GM21737 (cell line): ENCODE measurements around the gene WBP1.
"Not testable (repeated sequence)": the region's sequence is repeated elsewhere in the genome, so short reads cannot be mapped to it uniquely, and the experiment has no call there.

Source experiments
- ATAC-seq: cut with Tn5 transposase; IDR thresholded peaks from one replicate; pipeline ENCODE4 v1.9.1; 2021; ENCODE audit warnings: mild to moderate bottlenecking, moderate library complexity; ENCODE audit not compliant: unreplicated experiment

The WBP1 gene

GRCh38 chr2:74448771-74449170, 9.5 kb upstream of the WBP1 start:
- ATAC-seq = no peak

DNA sequence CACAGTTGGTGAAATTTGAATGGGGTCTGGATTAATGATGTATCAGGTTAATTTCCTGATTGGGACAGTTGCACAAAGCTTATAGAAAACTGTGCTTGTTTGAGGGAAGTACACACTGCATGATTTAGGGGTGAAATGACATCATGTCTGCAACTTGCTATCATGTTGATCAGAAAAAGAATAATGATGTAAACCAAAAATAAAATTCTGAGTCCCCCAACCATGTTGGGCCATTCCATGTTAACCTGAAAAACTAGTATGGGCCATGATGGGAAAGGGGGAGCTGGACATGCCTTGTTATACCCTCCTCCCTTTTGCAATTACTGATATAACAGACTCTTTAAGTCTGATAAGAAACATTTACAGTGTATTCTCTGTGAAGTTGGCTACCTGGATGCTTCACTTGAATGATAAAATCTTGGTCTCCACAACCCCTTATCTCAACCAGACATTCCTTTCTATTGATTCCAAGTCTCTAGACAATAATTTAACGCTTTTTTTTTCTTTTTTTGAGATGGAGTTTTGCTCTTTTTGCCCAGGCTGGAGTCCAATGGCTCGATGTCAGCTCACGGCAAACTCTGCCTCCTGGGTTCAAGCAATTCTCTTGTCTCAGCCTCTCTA, 7.6 kb upstream of the WBP1 start:
- no peak for ATAC-seq

- ATAC-seq = peak; percentile 46
These were observed 3.4 kb upstream of the WBP1 start, which contains the start of gene INO80B for GRCh38 chr2:74454654-74455511. TSS of gene INO80B (plus strand) at chr2:74455087. CDS start at chr2:74455117, 30 bp downstream.

- ATAC-seq = no peak
These were observed 1.1 kb upstream of the WBP1 start for GRCh38 chr2:74457129-74457548.

GRCh38 chr2:74457549-74458131, 598 bp upstream of the WBP1 start:
- peak; percentile 35 for ATAC-seq

DNA sequence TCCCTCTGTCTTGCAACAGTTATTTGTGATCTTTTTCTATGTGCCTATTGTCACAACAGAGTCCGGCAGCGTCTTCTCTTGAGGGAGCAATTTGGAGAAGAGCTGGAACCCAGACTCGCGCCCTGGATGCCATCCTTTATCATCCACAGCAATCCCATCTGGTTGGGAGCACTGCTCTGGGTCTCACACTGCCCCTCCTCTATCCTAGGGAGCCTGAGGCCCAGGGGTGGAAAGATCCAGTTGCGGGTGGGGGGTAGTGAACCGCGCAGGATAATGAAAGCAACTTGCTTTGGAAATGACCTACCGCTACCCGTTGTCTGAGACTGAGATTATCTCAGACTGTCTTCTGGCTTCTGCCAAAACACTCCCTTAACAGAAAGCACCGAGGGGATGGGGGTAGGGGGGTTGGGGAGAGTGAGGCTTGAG, 713 bp downstream of the WBP1 start:
- ATAC-seq = no peak

DNA sequence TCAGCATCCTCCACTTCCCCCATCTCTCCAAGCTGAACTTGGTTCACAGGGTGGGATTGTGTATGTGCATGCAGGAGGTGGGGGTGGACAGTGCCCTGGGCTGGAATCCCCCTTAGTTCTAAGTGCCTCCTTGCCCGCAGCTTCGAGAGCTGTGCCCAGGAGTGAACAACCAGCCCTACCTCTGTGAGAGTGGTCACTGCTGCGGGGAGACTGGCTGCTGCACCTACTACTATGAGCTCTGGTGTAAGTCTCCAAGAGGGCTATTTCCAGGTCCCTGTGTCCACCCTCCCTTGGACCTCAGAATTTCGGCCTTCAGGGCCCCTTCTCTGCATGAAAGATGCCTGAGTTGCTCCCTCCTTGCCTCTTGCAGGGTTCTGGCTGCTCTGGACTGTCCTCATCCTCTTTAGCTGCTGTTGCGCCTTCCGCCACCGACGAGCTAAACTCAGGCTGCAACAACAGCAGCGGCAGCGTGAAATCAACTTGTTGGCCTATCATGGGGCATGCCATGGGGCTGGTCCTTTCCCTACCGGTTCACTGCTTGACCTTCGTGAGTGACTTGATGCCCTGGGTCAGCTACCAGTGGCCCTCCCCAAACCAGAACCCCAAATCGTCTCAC, 1.4 kb downstream of the WBP1 start:
- not testable (repeated sequence) for ATAC-seq

DNA sequence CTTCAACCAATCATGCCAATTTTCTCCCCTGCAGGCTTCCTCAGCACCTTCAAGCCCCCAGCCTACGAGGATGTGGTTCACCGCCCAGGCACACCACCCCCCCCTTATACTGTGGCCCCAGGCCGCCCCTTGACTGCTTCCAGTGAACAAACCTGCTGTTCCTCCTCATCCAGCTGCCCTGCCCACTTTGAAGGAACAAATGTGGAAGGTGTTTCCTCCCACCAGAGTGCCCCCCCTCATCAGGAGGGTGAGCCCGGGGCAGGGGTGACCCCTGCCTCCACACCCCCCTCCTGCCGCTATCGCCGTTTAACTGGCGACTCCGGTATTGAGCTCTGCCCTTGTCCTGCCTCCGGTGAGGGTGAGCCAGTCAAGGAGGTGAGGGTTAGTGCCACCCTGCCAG, 1.9 kb downstream of the WBP1 start:
- ATAC-seq = not testable (repeated sequence)

- no peak for ATAC-seq
These were observed 3.2 kb downstream of the WBP1 start for GRCh38 chr2:74461187-74462053.

DNA sequence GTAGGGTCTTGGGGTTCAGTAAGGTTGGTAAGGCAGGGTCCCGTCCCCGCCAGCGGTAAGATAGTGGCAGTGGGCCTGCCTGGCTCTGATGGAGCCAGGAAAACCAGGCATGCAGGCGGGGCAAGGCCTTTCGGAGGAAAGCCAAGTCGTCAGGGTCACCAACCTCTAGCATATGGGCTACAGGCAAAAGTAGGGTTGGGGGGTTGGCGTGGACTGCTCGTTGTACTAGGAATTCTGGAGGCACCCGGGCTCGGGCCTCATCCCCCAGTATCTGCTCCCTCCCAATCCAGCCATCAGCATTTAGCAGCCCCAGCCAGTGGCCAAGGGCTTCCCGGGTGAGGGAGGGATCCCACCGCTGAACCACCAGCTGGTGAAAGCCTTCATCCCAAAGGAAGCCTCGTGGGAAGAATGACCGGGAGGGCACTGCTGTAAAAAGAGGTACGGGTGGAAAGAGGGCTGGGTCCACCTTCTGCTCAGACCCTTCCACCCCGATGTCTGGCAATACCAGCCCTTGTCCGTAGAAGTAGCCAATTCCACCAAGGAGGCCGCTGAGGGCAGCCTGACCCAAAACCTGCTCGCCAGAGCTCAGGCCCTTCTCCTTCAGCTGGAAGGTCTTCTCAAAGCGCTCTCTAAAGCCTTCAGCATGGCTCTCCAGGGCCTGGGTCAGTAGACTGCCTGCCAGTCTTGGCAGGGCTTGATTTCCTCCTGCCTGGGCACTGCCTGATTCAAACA, 4.0 kb downstream of the WBP1 start:
- ATAC-seq = no peak

DNA sequence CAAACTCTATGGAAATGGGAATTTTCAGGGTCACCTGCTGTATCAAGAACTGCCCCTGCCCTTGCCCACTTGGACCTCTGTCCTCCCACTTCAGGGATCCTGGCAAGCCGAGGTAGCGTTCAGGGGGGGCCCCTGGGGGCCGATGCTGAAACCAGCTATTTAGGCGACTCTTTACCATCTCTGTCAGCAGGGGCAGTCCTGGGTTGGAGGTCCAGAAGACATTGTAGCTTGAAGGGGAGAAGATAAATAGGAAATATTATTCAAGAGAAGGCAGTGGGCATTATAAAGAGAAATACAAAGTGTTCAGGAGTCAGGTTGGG, 4.5 kb downstream of the WBP1 start:
- no peak for ATAC-seq

GRCh38 chr2:74464406-74464805, 6.2 kb downstream of the WBP1 start:
- ATAC-seq = peak; percentile 15

DNA sequence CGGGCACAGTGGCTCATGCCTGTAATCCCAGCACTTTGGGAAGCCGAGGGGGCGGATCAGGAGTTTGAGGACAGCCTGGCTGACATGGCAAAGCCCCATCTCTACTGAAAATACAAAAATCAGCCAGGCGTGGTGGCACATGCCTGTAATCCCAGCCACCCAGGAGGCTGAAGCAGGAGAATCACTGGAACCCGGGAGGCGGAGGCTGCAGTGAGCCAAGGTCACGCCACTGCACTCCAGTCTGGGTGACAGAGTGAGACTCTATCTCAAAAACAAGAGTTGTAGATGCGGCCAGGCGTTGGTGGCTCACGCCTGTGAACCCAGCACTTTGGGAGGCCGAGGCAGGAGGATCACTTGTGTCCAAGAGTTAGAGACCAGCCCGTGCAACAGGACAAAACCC, 12.5 kb downstream of the WBP1 start:
- not testable (repeated sequence) for ATAC-seq

- ATAC-seq = no peak
These were observed 13.3 kb downstream of the WBP1 start for GRCh38 chr2:74471332-74472065.

GRCh38 chr2:74472086-74472944, 14.1 kb downstream of the WBP1 start, which contains the start of gene MRPL53:
TSS of gene MRPL53 (minus strand) at chr2:74472680. CDS start at chr2:74472660, 20 bp downstream.
- peak; percentile 76 for ATAC-seq

GRCh38 chr2:74472945-74473258, 14.7 kb downstream of the WBP1 start:
- no peak for ATAC-seq

DNA sequence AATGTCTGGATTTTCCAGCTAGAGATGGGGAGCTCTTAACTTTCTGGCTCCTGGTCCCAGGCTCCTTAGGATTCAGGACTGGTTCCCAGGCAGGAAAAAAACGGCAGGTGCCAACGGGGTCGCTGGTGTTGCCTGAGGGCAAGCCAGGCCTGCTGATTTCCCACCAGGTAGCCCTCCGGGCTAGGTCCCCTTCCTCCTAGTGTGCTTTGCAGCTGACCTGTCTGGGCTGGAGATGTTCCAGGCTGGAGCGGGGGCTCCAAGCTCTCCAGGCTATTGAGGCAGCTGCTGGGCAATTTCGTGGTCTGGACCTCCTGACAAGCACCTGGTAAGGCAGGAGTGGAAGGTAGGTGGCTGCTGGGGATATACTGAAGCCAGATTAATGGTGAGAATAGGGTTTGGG, 16.2 kb downstream of the WBP1 start:
- no peak for ATAC-seq

- ATAC-seq = no peak
These were observed 16.7 kb downstream of the WBP1 start for GRCh38 chr2:74474899-74475298.
